Stimulated activated CD4-positive, alpha-beta T cell treated with anti-CD3 and anti-CD28 coated beads, TNF-alpha, amount 100 ng/mL, for 4 hours (primary cell): Measurements from ENCODE around the gene CD3G.
"Not testable (repeated sequence)": the region's sequence is repeated elsewhere in the genome, so short reads cannot be mapped to it uniquely, and the experiment has no call there.

Experiments used
- DNase-seq, 3 experiments: peaks; one replicate each; pipeline ENCODE4 v3.0.0-alpha.2; 2020; ENCODE audit warnings: low read depth in 3 of 3

Gene CD3G

GRCh38 chr11:118379497-118379896, 35.4 kb downstream of the CD3G start:
- no peak for DNase-seq

- no peak for DNase-seq
Measured at GRCh38 chr11:118380571-118380970, 36.4 kb downstream of the CD3G start.

GRCh38 chr11:118382954-118383353, 38.8 kb downstream of the CD3G start:
- no peak for DNase-seq

GRCh38 chr11:118383657-118384056, 39.5 kb downstream of the CD3G start:
- DNase-seq, result no peak

- no peak for DNase-seq
Measured at GRCh38 chr11:118396097-118396501, 52.0 kb downstream of the CD3G start.

- no peak for DNase-seq
Measured at GRCh38 chr11:118397448-118397847, 53.3 kb downstream of the CD3G start.

- no peak for DNase-seq
Measured at GRCh38 chr11:118398791-118399559, 54.8 kb downstream of the CD3G start.

- peak; percentile 80 to 87 (median 81) for DNase-seq
Measured at GRCh38 chr11:118401151-118401879, 57.2 kb downstream of the CD3G start, which contains the start of gene ATP5MG. ATP5MG (plus strand) TSS chr11:118401606; CDS start chr11:118401666, 60 bp downstream.

GRCh38 chr11:118401880-118402590, 57.9 kb downstream of the CD3G start:
- DNase-seq, result no peak

GRCh38 chr11:118402594-118402993, 58.5 kb downstream of the CD3G start:
- DNase-seq, result not testable (repeated sequence)
